SK-MEL-5 (cell line): ENCODE data around the gene SLC43A3. TPM values are rescaled to one million over a fixed set of nuclear protein-coding genes. Genes with fewer than 3 reads are reported as not detected.
"Not testable (repeated sequence)": the region's sequence is repeated elsewhere in the genome, so short reads cannot be mapped to it uniquely, and the experiment has no call there.

Experiments
- DNase-seq: peaks from one replicate; pipeline ENCODE4 v3.0.0-alpha.2; 2016; ENCODE audit warnings: low read depth, low spot score
- in situ Hi-C: cut with HindIII; loops from 2 replicates; pipeline ENCODE4 v1.10.0; 2016; ENCODE audit warnings: low sequenced_read_pairs, high pct_unique_total_duplicates, low pct_unique_long_range_greater_than_20kb
- total RNA-seq: library from RNA; depleted of rRNA; stranded (reverse); fragments of >200 nt; shearing (Covaris generic); gene quantifications from 2 replicates; pipeline ENCODE4 v1.2.3, GENCODE V29; 2014

SLC43A3 gene
- total RNA-seq, 1 experiment from 2014 or later: 30.6 TPM

- in situ Hi-C loops: no loop called here
- no peak for DNase-seq
Observed at GRCh38 chr11:57375490-57375889, 51.4 kb downstream of the SLC43A3 start.

GRCh38 chr11:57374966-57375365, 52.0 kb downstream of the SLC43A3 start:
- in situ Hi-C loops: no loop called here
- DNase-seq: no peak

- in situ Hi-C loops: no loop called here
- peak; percentile 51 for DNase-seq
Observed at GRCh38 chr11:57373146-57373545, 53.8 kb downstream of the SLC43A3 start.

- in situ Hi-C loops: no loop called here
- DNase-seq: no peak
Observed at GRCh38 chr11:57370941-57371340, 56.0 kb downstream of the SLC43A3 start.

- in situ Hi-C loops: no loop called here
- no peak for DNase-seq
Observed at GRCh38 chr11:57370251-57370650, 56.7 kb downstream of the SLC43A3 start.

- in situ Hi-C loops: no loop called here
- DNase-seq: no peak
Observed at GRCh38 chr11:57368845-57369232, 58.1 kb downstream of the SLC43A3 start.

GRCh38 chr11:57368106-57368844, 58.6 kb downstream of the SLC43A3 start:
- in situ Hi-C loops: no loop called here

GRCh38 chr11:57364851-57365660, 61.9 kb downstream of the SLC43A3 start:
- no peak for DNase-seq
- in situ Hi-C loops: no loop called here

More at GRCh38 chr11:57368106-57368844, 58.6 kb downstream of the SLC43A3 start:
- no peak for DNase-seq

- no peak for DNase-seq
- in situ Hi-C loops: no loop called here
Observed at GRCh38 chr11:57363131-57364080, 63.5 kb downstream of the SLC43A3 start.

- in situ Hi-C loops: no loop called here
Observed at GRCh38 chr11:57361926-57362325, 65.0 kb downstream of the SLC43A3 start.

GRCh38 chr11:57361420-57361819, 65.5 kb downstream of the SLC43A3 start:
- in situ Hi-C loops, DNase-seq: not testable (repeated sequence)

More at GRCh38 chr11:57361926-57362325, 65.0 kb downstream of the SLC43A3 start:
- DNase-seq: no peak

- DNase-seq: no peak
- in situ Hi-C loops: no loop called here
Observed at GRCh38 chr11:57360991-57361390, 65.9 kb downstream of the SLC43A3 start.

GRCh38 chr11:57359896-57360690, 66.8 kb downstream of the SLC43A3 start:
- no peak for DNase-seq
- in situ Hi-C loops: no loop called here

GRCh38 chr11:57359396-57359795, 67.5 kb downstream of the SLC43A3 start:
- DNase-seq: no peak
- in situ Hi-C loops: no loop called here

- no peak for DNase-seq
- in situ Hi-C loops: no loop called here
Observed at GRCh38 chr11:57358991-57359390, 67.9 kb downstream of the SLC43A3 start.

GRCh38 chr11:57358543-57358961, 68.4 kb downstream of the SLC43A3 start:
- in situ Hi-C loops: no loop called here
- DNase-seq: no peak

- in situ Hi-C loops: no loop called here
- DNase-seq: no peak
Observed at GRCh38 chr11:57357856-57358255, 69.1 kb downstream of the SLC43A3 start.
